Middle frontal gyrus (tissue), 1 donor: ENCODE results near the gene PCDHGA7.
"Not testable (repeated sequence)": the region's sequence is repeated elsewhere in the genome, so short reads cannot be mapped to it uniquely, and the experiment has no call there.

Source experiments
- DNase-seq: peaks from one replicate; pipeline ENCODE4 v3.0.0-alpha.2; 2015; ENCODE audit warnings: low spot score; ENCODE audit errors: extremely low spot score

The PCDHGA7 gene

DNA sequence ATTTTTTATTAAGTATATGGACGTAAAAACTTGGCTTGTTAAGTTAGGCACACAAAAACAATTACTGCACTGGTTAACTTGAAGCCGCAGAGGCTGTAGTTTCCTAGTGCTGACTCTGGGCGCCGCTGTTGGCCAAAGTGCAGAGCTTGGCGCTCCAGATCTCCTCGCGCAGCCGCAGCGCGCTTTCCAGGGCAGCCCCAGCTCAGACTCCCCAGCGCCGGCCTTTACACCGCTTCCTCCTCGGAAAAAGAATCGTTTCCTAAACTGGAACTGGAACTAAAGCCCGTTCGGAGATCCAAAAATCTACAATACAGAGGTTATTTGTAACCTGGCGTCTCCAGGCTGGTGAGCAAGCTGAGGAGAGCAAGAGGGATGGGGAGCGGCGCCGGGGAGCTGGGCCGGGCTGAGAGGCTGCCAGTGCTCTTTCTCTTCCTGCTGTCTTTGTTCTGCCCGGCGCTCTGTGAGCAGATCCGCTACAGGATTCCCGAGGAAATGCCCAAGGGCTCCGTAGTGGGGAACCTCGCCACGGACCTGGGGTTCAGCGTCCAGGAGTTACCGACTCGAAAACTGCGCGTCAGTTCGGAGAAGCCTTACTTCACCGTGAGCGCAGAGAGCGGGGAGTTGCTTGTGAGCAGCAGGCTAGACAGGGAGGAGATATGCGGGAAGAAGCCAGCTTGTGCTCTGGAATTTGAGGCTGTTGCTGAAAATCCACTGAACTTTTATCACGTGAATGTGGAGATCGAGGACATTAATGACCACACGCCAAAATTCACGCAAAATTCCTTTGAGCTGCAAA is 15.4 kb downstream of the PCDHGA7 start, which contains the start of gene PCDHGB5:
Gene PCDHGB5 (plus strand): TSS at position 192 of the 796 bp plus-strand sequence. CDS start 181 bp downstream, at position 373.
- DNase-seq: not testable (repeated sequence)

DNA sequence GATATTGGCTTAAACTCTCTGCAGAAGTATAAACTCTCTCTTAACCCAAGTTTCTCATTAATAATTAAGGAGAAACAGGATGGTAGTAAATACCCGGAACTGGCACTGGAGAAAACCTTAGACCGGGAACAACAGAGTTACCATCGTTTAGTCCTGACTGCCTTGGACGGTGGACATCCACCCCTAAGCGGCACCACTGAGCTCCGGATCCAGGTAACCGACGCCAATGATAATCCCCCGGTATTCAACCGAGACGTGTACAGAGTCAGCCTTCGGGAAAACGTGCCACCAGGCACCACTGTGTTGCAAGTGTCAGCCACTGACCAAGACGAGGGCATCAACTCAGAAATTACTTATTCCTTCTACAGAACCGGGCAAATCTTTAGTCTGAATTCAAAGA is 16.1 kb downstream of the PCDHGA7 start:
- no peak for DNase-seq

DNA sequence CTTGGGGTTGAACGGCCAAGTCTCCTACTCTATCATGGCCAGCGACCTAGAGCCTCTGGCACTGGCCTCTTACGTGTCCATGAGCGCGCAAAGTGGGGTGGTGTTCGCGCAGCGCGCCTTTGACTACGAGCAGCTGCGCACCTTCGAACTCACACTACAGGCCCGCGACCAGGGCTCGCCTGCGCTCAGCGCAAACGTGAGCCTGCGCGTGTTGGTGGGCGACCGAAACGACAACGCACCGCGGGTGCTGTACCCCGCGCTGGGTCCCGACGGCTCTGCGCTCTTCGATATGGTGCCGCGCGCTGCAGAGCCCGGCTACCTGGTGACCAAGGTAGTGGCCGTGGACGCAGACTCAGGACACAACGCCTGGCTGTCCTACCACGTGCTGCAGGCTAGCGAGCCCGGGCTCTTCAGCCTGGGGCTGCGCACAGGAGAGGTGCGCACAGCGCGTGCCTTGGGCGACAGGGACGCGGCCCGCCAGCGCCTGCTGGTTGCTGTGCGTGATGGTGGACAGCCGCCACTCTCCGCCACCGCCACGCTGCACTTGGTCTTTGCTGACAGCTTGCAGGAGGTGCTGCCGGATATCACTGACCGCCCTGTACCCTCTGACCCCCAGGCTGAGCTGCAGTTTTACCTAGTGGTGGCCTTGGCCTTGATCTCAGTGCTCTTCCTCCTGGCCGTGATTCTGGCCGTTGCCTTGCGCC is 17.2 kb downstream of the PCDHGA7 start:
- DNase-seq: no peak

DNA sequence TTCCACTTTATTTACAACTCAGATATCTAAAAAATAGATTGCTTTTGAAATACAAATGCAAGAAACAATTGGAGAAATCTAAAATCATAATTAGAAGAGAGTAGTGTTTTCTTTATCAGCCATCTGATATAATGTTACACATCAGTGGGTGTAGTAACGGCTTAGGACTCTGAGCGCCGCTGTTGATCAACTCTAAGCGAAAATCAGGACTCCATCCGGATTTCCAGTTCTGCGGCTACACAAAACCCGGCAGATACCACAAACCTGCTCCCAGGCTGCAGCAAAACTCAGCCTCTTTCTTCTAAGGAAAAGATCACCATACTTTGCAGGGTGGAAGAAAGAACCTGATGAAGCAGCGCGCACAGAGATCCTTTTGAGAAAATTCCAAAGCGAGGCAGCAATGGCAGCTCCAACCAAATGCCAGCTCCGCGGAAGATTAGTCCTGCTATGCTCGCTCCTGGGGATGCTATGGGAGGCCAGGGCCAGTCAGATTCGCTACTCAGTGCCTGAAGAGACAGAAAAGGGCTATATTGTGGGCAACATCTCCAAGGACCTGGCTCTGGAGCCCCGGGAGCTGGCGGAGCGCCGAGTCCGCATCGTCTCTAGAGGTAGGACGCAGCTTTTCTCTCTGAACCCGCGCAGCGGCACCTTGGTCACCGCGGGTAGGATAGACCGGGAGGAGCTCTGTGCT is 20.2 kb downstream of the PCDHGA7 start, which contains the start of gene PCDHGA9:
Gene PCDHGA9 (plus strand): TSS at position 226 of the 691 bp plus-strand sequence. CDS start 175 bp downstream, at position 401.
- no peak for DNase-seq

DNA sequence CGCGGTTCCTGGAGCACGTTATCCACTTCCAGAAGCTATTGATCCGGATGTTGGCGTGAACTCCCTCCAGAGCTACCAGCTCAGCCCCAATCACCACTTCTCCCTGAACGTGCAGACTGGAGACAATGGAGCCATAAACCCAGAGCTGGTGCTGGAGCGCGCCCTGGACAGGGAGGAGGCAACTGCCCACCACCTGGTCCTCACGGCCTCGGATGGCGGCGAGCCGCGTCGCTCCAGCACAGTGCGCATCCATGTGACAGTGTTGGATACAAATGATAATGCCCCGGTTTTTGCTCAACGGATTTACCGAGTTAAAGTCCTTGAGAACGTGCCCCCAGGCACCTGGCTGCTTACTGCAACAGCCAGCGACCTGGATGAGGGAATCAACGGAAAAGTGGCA is 20.8 kb downstream of the PCDHGA7 start:
- no peak for DNase-seq

DNA sequence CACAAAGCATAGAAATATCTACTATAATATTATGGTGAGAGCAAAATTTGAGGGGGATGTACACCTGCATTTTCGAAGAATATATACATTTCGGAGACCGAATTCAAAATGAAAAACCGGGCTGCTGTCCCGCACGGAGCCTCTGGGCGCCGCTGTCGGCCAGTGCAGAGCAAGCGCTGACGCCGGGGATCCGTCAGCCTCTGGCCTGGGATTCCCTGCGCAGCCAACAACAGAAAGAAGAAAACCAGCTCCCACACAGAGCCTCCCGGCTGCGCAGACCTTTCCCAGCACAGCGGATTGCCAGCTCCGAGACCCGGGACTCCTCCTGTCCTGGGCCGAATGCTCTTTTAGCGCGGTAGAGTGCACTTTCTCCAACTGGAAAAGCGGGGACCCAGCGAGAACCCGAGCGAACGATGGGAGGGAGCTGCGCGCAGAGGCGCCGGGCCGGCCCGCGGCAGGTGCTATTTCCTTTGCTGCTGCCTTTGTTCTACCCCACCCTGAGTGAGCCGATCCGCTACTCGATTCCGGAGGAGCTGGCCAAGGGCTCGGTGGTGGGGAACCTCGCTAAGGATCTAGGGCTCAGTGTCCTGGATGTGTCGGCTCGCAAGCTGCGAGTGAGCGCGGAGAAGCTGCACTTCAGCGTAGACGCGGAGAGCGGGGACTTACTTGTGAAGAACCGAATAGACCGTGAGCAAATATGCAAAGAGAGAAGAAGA is 25.4 kb downstream of the PCDHGA7 start, which contains the start of gene PCDHGB6:
Gene PCDHGB6 (plus strand): TSS at position 232 of the 716 bp plus-strand sequence. CDS start 182 bp downstream, at position 414.
- not testable (repeated sequence) for DNase-seq

DNA sequence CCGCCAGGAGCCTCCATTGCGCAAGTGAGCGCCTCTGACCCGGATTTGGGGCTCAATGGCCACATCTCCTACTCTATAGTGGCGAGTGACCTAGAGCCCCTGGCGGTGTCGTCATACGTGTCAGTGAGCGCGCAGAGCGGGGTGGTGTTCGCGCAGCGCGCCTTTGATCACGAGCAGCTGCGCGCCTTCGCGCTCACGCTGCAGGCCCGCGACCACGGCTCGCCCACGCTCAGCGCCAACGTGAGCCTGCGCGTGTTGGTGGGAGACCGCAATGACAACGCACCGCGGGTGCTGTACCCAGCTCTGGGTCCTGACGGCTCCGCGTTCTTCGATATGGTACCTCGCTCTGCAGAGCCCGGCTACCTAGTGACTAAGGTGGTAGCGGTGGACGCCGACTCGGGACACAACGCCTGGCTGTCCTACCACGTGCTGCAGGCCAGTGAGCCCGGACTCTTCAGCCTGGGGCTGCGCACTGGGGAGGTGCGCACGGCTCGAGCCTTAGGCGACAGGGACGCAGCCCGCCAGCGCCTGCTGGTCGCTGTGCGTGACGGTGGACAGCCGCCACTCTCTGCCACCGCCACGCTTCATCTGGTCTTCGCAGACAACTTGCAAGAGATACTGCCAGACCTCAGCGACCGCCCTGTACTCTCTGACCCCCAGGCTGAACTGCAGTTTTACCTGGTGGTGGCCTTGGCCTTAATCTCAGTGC is 27.2 kb downstream of the PCDHGA7 start:
- no peak for DNase-seq

DNA sequence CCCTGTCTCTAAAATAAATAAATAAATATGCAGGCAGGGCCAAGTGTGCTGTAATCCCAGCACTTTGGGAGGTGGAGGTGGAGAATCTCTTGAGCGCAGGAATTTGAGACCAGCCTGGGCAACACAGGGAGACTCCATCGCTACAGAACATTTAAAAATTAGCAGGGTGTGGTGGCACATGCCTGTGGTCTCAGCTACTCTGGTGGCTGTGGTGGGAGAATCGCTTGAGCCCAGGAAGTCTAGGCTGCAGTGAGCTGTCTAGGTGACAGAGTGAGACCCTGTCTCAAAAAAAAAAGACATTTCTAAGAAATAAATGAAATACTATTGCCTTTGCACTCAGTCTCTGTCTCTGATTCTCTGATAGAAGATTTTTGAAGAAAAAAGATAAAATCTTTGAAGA is 29.0 kb downstream of the PCDHGA7 start:
- no peak for DNase-seq

DNA sequence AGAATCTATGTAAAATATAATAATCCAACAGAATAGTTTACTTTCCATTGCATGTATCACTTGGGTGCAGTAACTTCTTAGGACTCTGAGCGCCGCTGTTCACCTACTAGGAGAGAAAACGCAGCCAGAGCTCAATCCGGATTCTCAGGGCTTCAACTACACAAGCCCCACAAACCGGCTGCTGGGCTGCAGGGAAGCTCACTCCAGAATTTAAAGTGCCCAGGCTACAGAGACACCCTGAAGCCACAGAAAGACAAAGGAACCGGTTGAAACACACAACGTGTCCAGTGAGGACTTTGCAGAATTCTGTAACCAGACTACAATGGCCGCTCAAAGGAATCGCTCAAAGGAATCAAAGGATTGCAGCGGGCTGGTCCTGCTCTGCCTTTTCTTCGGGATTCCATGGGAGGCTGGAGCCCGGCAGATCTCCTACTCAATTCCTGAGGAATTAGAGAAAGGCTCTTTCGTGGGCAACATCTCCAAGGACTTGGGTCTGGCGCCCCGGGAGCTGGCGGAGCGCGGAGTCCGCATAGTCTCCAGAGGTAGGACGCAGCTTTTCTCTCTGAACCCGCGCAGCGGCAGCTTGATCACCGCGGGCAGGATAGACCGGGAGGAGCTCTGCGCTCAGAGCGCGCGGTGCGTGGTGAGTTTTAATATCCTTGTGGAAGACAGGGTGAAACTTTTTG is 30.5 kb downstream of the PCDHGA7 start, which contains the start of gene PCDHGA10:
Gene PCDHGA10 (plus strand): TSS at position 134 of the 686 bp plus-strand sequence. CDS start 189 bp downstream, at position 323.
- DNase-seq: no peak

DNA sequence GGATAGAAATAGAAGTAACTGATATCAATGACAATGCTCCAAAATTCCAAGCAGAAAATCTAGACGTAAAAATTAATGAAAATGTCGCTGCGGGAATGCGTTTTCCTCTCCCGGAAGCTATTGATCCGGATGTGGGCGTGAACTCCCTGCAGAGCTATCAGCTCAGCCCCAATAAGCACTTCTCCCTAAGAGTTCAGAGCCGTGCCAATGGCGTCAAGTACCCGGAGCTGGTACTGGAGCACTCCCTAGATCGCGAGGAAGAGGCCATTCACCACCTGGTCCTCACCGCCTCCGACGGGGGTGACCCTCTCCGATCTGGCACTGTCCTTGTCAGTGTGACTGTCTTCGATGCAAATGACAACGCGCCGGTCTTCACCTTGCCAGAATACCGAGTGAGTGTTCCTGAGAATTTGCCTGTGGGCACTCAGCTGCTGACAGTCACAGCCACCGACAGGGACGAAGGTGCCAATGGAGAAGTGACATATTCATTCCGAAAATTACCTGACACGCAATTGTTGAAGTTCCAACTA is 31.1 kb downstream of the PCDHGA7 start:
- DNase-seq: no peak

DNA sequence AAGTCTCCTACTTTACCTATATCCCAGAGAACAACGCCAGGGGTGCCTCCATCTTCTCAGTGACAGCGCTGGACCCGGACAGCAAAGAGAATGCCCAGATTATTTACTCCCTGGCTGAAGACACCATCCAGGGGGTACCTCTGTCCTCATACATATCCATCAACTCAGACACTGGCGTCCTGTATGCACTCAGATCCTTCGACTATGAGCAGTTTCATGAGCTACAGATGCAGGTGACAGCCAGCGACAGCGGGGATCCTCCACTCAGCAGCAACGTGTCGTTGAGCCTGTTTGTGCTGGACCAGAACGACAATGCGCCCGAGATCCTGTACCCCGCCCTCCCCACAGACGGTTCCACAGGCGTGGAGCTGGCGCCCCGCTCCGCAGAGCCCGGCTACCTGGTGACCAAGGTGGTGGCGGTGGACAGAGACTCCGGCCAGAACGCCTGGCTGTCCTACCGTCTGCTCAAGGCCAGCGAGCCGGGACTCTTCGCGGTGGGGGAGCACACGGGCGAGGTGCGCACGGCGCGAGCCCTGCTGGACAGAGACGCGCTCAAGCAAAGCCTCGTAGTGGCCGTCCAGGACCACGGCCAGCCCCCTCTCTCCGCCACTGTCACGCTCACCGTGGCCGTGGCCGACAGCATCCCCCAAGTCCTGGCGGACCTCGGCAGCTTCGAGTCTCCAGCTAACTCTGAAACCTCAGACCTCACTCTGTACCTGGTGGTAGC is 32.2 kb downstream of the PCDHGA7 start:
- DNase-seq: not testable (repeated sequence)

DNA sequence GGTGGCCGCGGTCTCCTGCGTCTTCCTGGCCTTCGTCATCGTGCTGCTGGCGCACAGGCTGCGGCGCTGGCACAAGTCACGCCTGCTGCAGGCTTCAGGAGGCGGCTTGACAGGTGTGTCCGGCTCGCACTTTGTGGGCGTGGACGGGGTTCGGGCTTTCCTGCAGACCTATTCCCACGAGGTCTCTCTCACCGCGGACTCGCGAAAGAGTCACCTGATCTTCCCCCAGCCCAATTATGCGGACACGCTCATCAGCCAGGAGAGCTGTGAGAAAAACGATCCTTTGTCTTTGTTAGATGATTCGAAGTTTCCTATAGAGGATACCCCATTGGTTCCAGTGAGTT is 32.7 kb downstream of the PCDHGA7 start:
- DNase-seq: not testable (repeated sequence)

DNA sequence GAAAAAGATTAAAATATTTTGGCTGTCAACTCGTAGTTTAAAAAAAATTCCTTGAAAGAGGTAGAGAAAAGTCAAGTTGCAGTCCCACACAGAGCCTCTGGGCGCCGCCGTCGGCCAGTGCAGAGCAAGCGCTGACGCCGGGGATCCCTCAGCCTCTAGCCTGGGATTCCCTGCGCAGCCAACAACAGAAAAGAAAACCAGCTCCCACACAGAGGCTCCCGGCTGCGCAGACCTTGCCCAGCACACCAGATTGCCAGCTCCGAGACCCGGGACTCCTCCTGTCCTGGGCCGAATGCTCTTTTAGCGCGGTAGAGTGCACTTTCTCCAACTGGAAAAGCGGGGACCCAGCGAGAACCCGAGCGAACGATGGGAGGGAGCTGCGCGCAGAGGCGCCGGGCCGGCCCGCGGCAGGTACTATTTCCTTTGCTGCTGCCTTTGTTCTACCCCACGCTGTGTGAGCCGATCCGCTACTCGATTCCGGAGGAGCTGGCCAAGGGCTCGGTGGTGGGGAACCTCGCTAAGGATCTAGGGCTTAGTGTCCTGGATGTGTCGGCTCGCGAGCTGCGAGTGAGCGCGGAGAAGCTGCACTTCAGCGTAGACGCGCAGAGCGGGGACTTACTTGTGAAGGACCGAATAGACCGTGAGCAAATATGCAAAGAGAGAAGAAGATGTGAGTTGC is 35.1 kb downstream of the PCDHGA7 start, which contains the start of gene PCDHGB7:
Gene PCDHGB7 (plus strand): TSS at position 184 of the 679 bp plus-strand sequence. CDS start 183 bp downstream, at position 367.
- DNase-seq: not testable (repeated sequence)

DNA sequence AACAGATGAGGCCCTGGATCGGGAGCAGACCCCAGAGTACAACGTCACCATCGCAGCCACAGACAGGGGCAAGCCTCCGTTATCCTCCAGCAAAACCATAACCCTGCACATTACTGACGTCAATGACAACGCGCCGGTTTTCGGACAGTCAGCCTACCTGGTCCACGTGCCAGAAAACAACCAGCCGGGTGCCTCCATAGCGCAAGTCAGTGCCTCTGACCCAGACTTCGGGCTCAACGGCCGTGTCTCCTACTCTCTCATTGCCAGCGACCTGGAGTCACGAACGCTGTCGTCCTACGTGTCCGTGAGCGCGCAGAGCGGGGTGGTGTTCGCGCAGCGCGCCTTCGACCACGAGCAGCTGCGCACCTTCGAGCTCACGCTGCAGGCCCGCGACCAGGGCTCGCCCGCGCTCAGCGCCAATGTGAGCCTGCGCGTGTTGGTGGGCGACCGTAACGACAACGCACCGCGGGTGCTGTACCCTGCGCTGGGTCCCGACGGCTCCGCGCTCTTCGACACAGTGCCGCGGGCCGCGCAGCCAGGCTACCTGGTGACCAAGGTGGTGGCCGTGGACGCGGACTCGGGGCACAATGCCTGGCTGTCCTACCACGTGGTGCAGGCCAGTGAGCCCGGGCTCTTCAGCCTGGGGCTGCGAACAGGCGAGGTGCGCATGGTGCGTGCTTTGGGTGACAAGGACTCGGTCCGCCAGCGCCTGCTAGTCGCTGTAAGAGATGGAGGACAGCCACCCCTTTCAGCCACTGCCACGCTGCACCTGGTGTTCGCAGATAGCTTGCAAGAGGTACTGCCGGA is 36.7 kb downstream of the PCDHGA7 start:
- DNase-seq: no peak

DNA sequence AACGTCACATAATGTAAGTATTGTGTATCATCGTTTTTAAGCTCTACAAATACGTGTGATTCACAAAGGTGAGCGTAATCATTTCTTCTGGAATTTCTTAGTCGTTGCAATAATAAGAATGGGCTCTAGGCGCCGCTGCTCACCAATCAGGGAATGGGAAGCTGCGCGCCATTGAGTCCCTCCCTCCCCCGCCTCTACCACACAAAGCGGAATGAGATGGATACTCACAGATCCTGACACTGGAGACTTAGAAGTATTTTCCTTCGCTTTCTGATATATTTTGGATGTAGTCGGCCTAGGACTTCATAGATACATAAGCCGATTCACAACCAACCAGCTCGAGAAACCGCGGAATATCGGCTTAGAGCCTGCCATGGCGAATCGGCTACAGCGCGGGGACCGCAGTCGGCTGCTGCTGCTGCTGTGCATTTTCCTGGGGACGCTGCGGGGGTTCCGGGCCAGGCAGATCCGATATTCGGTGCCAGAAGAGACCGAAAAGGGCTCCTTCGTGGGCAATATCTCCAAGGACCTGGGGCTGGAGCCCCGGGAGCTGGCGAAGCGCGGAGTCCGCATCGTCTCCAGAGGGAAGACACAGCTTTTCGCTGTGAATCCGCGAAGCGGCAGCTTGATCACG is 38.4 kb downstream of the PCDHGA7 start, which contains the start of gene PCDHGA11:
Gene PCDHGA11 (plus strand): TSS at position 197 of the 634 bp plus-strand sequence. CDS start 177 bp downstream, at position 374.
- DNase-seq: no peak

DNA sequence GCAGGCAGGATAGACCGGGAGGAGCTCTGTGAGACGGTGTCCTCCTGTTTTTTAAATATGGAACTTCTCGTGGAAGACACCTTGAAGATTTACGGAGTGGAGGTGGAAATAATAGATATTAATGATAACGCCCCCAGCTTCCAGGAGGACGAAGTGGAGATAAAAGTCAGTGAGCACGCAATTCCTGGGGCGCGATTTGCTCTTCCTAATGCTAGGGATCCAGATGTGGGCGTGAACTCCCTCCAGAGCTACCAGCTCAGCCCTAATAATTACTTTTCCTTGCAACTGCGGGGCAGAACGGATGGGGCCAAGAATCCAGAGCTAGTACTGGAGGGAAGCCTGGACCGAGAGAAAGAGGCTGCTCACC is 38.9 kb downstream of the PCDHGA7 start:
- DNase-seq: no peak
